HL-60 (cell line): Measurements from ENCODE around the gene GRWD1.

Source experiments
- DNase-seq, 2 experiments: peaks; one replicate each; pipeline ENCODE4 v3.0.0-alpha.2; 2010 to 2020; ENCODE audit warnings: low read depth in 1 of 2, low spot score in 1 of 2
- H3K27ac ChIP-seq: fragments of 250-450 bp; sonication (Bioruptor Pico); replicated peaks from 2 replicates; pipeline ENCODE4 v1.5.1; 2020; ENCODE audit warnings: mild to moderate bottlenecking, moderate library complexity
- H3K27me3 ChIP-seq: fragments of 250-450 bp; sonication (Bioruptor Pico); 2 replicates; pipeline ENCODE4 v1.5.1; 2021; ENCODE audit warnings: mild to moderate bottlenecking, moderate library complexity; ENCODE audit not compliant: insufficient read depth, poor library complexity, severe bottlenecking
- H3K4me3 ChIP-seq: replicated peaks from 2 replicates; pipeline ENCODE4 v1.5.1; 2011; ENCODE audit warnings: mild to moderate bottlenecking, control low read depth, low read length; ENCODE audit not compliant: insufficient read depth
- GABPA ChIP-seq: IDR thresholded peaks from 2 replicates; pipeline ENCODE4 v1.6.1; 2012; ENCODE audit warnings: low read depth
- POLR2AphosphoS5 ChIP-seq: IDR thresholded peaks from 2 replicates; pipeline ENCODE4 v1.6.1; 2012; ENCODE audit warnings: low read depth
- SPI1 ChIP-seq: IDR thresholded peaks from 2 replicates; pipeline ENCODE4 v1.6.1; 2012; ENCODE audit warnings: low read depth, mild to moderate bottlenecking, borderline replicate concordance
- TF ChIP-seq, protein P1 (sequence below): IDR thresholded peaks from 2 replicates; pipeline ENCODE4 v1.6.1; 2012; ENCODE audit warnings: low read depth; ENCODE audit not compliant: insufficient replicate concordance
- TF ChIP-seq, protein P2 (sequence below): IDR thresholded peaks from one replicate; pipeline ENCODE4 v1.5.1; 2011; ENCODE audit warnings: low read length, control low read depth, inconsistent platforms; ENCODE audit not compliant: insufficient read depth

The GRWD1 gene

DNA sequence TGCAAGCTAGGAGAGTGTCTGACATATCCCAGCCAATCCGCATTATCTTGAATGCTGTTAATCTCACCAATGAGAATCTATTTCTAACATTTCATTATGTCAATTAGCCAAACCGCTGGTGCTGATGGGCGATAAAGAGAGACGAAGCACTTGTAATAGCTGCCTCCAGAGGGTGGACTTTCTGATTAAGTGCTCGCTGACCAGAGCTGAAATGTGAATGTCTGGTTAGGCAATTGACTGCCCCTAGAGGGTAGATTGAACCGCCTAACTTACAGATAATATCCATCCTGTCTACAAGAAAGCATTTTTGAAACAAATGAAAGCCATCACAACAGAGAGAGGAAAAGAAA, 552 bp upstream of the GRWD1 start:
- no peak for TF ChIP-seq SPI1
- TF ChIP-seq, protein P1, sequence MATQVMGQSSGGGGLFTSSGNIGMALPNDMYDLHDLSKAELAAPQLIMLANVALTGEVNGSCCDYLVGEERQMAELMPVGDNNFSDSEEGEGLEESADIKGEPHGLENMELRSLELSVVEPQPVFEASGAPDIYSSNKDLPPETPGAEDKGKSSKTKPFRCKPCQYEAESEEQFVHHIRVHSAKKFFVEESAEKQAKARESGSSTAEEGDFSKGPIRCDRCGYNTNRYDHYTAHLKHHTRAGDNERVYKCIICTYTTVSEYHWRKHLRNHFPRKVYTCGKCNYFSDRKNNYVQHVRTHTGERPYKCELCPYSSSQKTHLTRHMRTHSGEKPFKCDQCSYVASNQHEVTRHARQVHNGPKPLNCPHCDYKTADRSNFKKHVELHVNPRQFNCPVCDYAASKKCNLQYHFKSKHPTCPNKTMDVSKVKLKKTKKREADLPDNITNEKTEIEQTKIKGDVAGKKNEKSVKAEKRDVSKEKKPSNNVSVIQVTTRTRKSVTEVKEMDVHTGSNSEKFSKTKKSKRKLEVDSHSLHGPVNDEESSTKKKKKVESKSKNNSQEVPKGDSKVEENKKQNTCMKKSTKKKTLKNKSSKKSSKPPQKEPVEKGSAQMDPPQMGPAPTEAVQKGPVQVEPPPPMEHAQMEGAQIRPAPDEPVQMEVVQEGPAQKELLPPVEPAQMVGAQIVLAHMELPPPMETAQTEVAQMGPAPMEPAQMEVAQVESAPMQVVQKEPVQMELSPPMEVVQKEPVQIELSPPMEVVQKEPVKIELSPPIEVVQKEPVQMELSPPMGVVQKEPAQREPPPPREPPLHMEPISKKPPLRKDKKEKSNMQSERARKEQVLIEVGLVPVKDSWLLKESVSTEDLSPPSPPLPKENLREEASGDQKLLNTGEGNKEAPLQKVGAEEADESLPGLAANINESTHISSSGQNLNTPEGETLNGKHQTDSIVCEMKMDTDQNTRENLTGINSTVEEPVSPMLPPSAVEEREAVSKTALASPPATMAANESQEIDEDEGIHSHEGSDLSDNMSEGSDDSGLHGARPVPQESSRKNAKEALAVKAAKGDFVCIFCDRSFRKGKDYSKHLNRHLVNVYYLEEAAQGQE: no peak
- no peak for TF ChIP-seq GABPA
- no peak for TF ChIP-seq POLR2AphosphoS5
- TF ChIP-seq, protein P2, sequence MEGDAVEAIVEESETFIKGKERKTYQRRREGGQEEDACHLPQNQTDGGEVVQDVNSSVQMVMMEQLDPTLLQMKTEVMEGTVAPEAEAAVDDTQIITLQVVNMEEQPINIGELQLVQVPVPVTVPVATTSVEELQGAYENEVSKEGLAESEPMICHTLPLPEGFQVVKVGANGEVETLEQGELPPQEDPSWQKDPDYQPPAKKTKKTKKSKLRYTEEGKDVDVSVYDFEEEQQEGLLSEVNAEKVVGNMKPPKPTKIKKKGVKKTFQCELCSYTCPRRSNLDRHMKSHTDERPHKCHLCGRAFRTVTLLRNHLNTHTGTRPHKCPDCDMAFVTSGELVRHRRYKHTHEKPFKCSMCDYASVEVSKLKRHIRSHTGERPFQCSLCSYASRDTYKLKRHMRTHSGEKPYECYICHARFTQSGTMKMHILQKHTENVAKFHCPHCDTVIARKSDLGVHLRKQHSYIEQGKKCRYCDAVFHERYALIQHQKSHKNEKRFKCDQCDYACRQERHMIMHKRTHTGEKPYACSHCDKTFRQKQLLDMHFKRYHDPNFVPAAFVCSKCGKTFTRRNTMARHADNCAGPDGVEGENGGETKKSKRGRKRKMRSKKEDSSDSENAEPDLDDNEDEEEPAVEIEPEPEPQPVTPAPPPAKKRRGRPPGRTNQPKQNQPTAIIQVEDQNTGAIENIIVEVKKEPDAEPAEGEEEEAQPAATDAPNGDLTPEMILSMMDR: no peak
- Histone ChIP-seq H3K27me3 (peaks cover 17% of the 10 kb centered on the region), H3K4me3 (peak overlapping the region; percentile 99), H3K27ac (peak overlapping the region; percentile 82)
- DNase-seq: peak; percentile 33 to 68

DNA sequence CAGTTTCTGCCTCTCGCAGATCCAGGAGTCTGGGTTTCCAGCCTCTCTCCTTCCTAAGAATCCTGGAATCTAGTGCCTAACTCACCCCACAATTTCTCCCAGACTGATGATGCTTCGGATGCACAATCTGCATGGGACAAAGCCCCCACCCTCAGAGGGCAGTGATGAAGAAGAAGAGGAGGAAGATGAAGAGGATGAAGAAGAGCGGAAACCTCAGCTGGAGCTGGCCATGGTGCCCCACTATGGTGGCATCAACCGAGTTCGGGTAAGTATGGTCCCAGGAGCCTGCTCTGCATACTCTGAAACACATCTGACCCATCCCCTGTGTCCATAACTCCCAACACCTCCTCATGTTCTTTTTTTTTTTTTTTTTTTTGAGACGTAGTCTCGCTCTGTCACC, 796 bp downstream of the GRWD1 start:
- TF ChIP-seq, protein P1: peak; percentile 51
- TF ChIP-seq POLR2AphosphoS5: no peak
- no peak for TF ChIP-seq SPI1
- Histone ChIP-seq H3K27me3 (peaks cover 15% of the 10 kb centered on the region), H3K27ac (peak overlapping the region; percentile 82), H3K4me3 (peak overlapping the region; percentile 99)
- no peak for DNase-seq

DNA sequence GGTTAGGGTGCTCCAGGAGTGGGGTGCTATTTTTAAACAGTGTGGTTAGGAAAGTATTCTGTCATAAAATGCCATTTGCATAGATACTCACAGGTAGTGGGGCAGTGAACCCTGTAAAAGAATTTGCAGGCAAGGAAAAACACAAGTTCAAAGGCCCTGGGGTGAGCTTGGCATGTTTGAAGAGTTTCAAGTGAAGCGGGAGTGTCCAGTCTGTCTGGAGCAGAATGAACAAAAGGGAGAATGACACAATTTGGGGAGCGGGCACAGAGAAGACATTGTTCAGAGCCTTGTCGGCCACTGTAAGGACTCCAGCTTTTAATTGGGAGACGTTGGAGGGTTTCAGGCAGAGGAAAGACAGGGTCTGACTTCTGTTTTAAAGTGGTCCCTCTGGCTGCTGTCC, 2.8 kb downstream of the GRWD1 start:
- peaks cover 7% of the 10 kb centered on the region for H3K27me3 ChIP-seq
- no peak overlapping the region for H3K4me3 ChIP-seq
- no peak overlapping the region for H3K27ac ChIP-seq
- DNase-seq: no peak
- TF ChIP-seq, protein P2: no peak
- TF ChIP-seq POLR2AphosphoS5: no peak
- TF ChIP-seq, protein P1: no peak
- TF ChIP-seq GABPA: no peak
- no peak for TF ChIP-seq SPI1

DNA sequence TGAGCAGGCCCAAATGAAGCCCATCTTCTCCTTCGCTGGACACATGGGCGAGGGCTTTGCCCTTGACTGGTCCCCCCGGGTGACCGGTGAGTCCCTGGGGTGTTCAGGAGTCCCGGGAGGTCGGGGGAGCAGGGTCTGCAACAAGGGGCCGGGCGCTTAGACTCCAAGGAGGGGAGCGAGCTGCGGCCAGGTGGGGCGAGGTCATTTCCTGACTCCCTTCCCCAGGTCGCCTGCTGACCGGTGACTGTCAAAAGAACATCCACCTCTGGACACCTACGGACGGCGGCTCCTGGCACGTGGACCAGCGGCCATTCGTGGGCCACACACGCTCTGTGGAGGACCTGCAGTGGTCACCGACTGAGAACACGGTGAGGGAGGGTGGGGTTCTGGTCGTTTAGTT, 4.7 kb downstream of the GRWD1 start:
- no peak for DNase-seq
- Histone ChIP-seq H3K27me3 (no peaks in the 10 kb centered on the region), H3K27ac (no peak overlapping the region), H3K4me3 (no peak overlapping the region)
- no peak for TF ChIP-seq POLR2AphosphoS5
- TF ChIP-seq, protein P2: no peak
- no peak for TF ChIP-seq GABPA
- TF ChIP-seq SPI1: no peak
- TF ChIP-seq, protein P1: no peak
